KMS-11 (cell line): ENCODE measurements around the gene CDK2.
"Not testable (repeated sequence)": the region's sequence is repeated elsewhere in the genome, so short reads cannot be mapped to it uniquely, and the experiment has no call there.

Source experiments
- H2AFZ ChIP-seq: fragments of 200-600 bp; sonication (generic); 2 replicates; pipeline ENCODE4 v1.6.1; 2016; ENCODE audit warnings: antibody characterized with exemption, mixed run types, low read depth
- H3K27ac ChIP-seq: fragments of 200-600 bp; sonication (generic); 2 replicates; pipeline ENCODE4 v1.6.1; 2016; ENCODE audit warnings: mild to moderate bottlenecking, mixed run types
- H3K27me3 ChIP-seq: fragments of 200-600 bp; sonication (generic); 2 replicates; pipeline ENCODE4 v1.6.1; 2017; ENCODE audit warnings: mild to moderate bottlenecking, low read depth, mixed run types, moderate library complexity; ENCODE audit not compliant: insufficient read depth
- H3K36me3 ChIP-seq: fragments of 200-600 bp; sonication (generic); 2 replicates; pipeline ENCODE4 v1.6.1; 2017; ENCODE audit warnings: mild to moderate bottlenecking, mixed run types; ENCODE audit not compliant: insufficient read depth
- H3K4me1 ChIP-seq: fragments of 200-600 bp; sonication (generic); 2 replicates; pipeline ENCODE4 v1.6.1; 2016; ENCODE audit warnings: mild to moderate bottlenecking, low read depth, mixed run types; ENCODE audit not compliant: poor library complexity, severe bottlenecking
- H3K4me2 ChIP-seq: fragments of 200-600 bp; sonication (generic); 2 replicates; pipeline ENCODE4 v1.7.0; 2016; ENCODE audit warnings: mild to moderate bottlenecking, mixed run types
- H3K4me3 ChIP-seq: fragments of 200-600 bp; sonication (generic); IDR thresholded peaks from 2 replicates; pipeline ENCODE4 v1.6.1; 2017; ENCODE audit warnings: low read depth, low read length, mixed read lengths; ENCODE audit not compliant: insufficient read depth
- H3K79me2 ChIP-seq: fragments of 200-600 bp; sonication (generic); 2 replicates; pipeline ENCODE4 v1.6.1; 2016; ENCODE audit warnings: low read depth, mixed run types; ENCODE audit not compliant: insufficient read depth
- H3K9ac ChIP-seq: fragments of 200-600 bp; sonication (generic); 2 replicates; pipeline ENCODE4 v1.6.1; 2016; ENCODE audit warnings: mild to moderate bottlenecking, mixed run types
- H4K20me1 ChIP-seq: fragments of 200-600 bp; sonication (generic); 2 replicates; pipeline ENCODE4 v1.6.1; 2016; ENCODE audit warnings: mild to moderate bottlenecking, mixed run types; ENCODE audit not compliant: insufficient read depth
- CTCF ChIP-seq: fragments of 200-600 bp; sonication (generic); conservative IDR thresholded peaks from 2 replicates; pipeline ENCODE4 v1.6.1; 2017; ENCODE audit warnings: low read depth, mild to moderate bottlenecking, antibody characterized with exemption, low read length, moderate library complexity, mixed read lengths

CDK2 gene

DNA sequence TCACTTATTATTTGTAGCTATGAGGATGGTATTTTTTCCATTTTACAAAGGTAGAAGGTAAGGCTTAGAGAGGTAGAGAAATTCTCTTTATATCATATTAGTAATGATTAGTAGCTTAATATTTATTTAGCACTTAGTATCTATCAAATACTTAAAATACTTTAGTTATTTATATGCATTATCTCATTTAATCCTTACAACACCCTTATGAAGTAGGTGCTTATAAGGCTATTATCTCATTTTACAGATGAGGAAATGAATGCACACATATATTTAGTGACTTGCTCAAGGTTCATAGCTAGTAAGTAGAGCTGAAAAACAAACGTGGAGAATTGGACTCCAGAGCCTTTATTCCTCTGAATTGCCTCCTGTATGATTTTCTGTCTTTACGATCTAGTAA is 18.2 kb downstream of the CDK2 start:
- Histone ChIP-seq H3K79me2 (no peaks in the 10 kb centered on the region), H3K4me2 (no peak overlapping the region), H3K9ac (no peak overlapping the region), H4K20me1 (no peaks in the 10 kb centered on the region), H3K4me3 (no peak overlapping the region), H3K4me1 (peaks cover 8% of the 10 kb centered on the region), H3K27ac (no peak overlapping the region), H2AFZ (no peak overlapping the region), H3K36me3 (peaks cover 4% of the 10 kb centered on the region; the same call in 1 of the 2 replicates), H3K27me3 (no peaks in the 10 kb centered on the region)
- TF ChIP-seq CTCF, result no peak

- Histone ChIP-seq H3K27ac (no peak overlapping the region), H3K36me3 (peaks cover 5% of the 10 kb centered on the region; the same call in 1 of the 2 replicates), H3K4me2 (no peak overlapping the region), H3K4me3 (no peak overlapping the region), H3K27me3 (no peaks in the 10 kb centered on the region), H3K9ac (no peak overlapping the region), H3K4me1 (peaks cover 8% of the 10 kb centered on the region), H4K20me1 (no peaks in the 10 kb centered on the region), H2AFZ (no peak overlapping the region), H3K79me2 (no peaks in the 10 kb centered on the region)
- no peak for TF ChIP-seq CTCF
Observed at GRCh38 chr12:55985341-55985740, 18.7 kb downstream of the CDK2 start.

DNA sequence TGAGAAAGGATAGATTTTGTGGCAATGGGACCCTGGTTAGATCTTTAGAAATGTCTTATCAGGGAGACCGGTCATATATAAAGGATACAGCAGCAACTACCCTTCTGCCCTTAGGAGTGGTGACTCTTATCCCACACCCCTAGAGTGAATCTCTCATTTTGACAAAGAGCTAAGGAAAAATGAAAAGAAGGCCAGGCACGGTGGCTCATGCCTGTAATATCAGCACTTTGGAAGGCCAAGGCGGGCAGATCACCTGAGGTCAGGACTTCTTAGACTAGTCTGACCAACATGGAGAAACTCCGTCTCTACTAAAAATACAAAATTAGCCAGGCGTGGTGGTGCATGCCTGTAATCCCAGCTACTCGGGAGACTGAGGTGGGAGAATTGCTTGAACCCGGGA is 19.3 kb downstream of the CDK2 start:
- H3K4me1 ChIP-seq, H2AFZ ChIP-seq, H3K27me3 ChIP-seq, H3K4me2 ChIP-seq, H3K9ac ChIP-seq, H3K27ac ChIP-seq, H3K36me3 ChIP-seq, H4K20me1 ChIP-seq, H3K4me3 ChIP-seq, H3K79me2 ChIP-seq: not testable (repeated sequence)

- Histone ChIP-seq H3K27me3 (no peaks in the 10 kb centered on the region), H3K9ac (no peak overlapping the region), H3K4me2 (no peak overlapping the region), H3K27ac (no peak overlapping the region), H3K4me3 (no peak overlapping the region), H3K4me1 (peaks cover 5% of the 10 kb centered on the region), H3K36me3 (peaks cover 12% of the 10 kb centered on the region; the same call in 1 of the 2 replicates), H3K79me2 (no peaks in the 10 kb centered on the region), H2AFZ (no peak overlapping the region), H4K20me1 (no peaks in the 10 kb centered on the region)
- no peak for TF ChIP-seq CTCF
Observed at GRCh38 chr12:55991110-55991509, 24.5 kb downstream of the CDK2 start.

GRCh38 chr12:55993230-55993853 is 26.7 kb downstream of the CDK2 start:
- Histone ChIP-seq H3K79me2 (no peaks in the 10 kb centered on the region), H4K20me1 (no peaks in the 10 kb centered on the region), H3K27me3 (no peaks in the 10 kb centered on the region), H3K4me1 (peaks cover 8% of the 10 kb centered on the region), H3K9ac (no peak overlapping the region), H3K27ac (no peak overlapping the region), H3K4me2 (no peak overlapping the region), H3K36me3 (peaks cover 12% of the 10 kb centered on the region; the same call in 1 of the 2 replicates), H2AFZ (no peak overlapping the region), H3K4me3 (no peak overlapping the region)
- no peak for TF ChIP-seq CTCF
